Forelimb muscle (tissue), 1 donor: ENCODE measurements around the gene ZP2. TPM values are rescaled to one million over a fixed set of nuclear protein-coding genes. Genes with fewer than 3 reads are reported as not detected.
"Not testable (repeated sequence)": the region's sequence is repeated elsewhere in the genome, so short reads cannot be mapped to it uniquely, and the experiment has no call there.

Experiments
- DNase-seq: peaks from one replicate; pipeline ENCODE4 v3.0.0-alpha.2; 2013; ENCODE audit warnings: low read depth
- polyA plus RNA-seq: library from polyadenylated mRNA; unstranded; fragments of 120-200 nt; gene quantifications from one replicate; pipeline ENCODE4 v1.2.1, GENCODE V29; 2013; ENCODE audit not compliant: insufficient read length

ZP2 gene
- polyA plus RNA-seq, 1 donor = 0.14 TPM

DNA sequence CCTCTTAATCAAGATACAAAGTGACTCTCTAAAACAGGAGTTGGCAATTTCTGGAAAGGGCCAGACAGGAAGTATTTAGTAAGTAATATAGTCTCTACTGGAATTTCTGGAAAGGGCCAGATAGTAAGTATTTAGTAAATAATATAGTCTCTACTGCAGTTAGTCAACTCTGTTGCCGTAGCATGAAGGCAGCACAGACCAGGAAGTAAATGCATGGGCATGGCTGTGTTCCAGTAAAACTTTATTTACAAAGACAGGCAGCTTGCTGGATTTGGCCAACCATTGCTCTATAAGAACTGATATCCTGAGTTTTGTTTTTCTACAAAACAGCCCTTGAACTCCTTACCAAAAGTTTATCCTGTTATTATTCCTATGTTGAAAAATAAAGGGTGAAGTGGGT is 36.0 kb downstream of the ZP2 start:
- DNase-seq = no peak

DNA sequence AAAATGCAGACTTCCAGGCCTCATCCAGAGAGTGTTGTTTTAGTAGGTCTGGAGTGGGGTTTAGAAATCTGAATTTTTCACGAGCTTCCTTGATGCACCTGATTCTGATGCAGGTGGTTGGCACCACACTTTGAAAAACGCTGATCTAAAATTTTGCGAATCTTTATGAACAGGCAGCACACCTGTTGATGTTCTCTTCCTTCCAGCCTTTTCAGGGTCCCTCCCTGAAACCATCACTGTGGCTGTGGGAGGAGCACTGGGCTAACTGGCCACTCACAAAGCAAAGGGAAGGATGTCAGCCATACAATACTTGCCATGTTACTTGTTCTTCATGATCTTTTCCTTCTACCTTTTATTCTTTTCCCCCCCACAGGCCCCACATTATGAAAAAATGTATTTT is 38.7 kb downstream of the ZP2 start:
- no peak for DNase-seq

DNA sequence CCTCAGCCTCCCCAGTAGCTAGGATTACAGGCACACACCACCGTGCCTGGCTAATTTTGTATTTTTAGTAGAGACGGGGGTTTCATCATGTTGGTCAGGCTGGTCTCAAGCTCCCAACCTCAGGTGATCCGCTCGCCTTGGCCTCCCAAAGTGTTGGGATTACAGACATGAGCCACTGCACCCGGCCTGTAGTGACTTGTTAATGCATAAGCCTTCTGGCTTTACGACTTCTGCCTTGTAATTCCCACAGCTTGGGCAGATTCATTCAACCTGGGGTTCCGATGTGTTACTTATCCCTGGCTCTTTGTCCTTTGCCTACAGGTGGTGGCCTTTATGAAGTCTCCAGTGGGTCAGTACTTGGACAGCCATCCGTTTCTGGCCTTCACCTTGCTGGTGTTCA is 41.3 kb downstream of the ZP2 start:
- not testable (repeated sequence) for DNase-seq

DNA sequence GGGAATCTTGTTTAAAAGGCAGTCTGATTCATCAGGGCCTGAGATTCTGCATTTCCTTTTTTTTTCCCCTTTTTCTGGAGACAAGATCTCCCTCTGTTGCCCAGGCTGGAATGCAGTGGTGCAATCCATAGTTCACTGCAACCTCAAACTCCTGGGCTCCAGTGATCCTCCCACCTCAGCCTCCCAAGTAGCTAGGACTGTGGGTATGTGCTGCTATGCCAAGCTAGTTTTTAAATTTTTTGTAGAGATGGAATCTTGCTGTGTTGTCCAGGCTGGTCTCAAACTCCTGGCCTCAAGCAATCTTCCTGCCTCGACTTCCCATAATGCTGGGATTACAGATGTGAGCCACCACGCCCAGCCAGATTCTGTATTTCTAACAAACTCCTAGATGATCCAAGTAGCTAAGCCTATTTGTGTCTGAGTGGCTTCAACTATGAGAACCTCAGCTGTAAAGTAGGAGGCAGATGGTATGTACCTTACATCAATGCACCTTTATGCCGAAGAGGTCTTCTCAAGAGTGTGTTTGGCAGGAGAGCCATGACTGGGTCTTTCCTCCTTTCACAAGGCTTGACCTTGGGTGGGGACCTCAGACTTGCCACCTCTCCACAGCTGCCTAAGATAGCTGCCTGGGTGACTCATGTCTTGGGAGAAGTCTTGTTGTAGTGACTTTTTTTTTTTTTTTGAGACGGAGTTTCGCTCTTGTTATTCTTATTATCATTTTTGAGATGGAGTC is 42.0 kb downstream of the ZP2 start:
- DNase-seq = no peak

DNA sequence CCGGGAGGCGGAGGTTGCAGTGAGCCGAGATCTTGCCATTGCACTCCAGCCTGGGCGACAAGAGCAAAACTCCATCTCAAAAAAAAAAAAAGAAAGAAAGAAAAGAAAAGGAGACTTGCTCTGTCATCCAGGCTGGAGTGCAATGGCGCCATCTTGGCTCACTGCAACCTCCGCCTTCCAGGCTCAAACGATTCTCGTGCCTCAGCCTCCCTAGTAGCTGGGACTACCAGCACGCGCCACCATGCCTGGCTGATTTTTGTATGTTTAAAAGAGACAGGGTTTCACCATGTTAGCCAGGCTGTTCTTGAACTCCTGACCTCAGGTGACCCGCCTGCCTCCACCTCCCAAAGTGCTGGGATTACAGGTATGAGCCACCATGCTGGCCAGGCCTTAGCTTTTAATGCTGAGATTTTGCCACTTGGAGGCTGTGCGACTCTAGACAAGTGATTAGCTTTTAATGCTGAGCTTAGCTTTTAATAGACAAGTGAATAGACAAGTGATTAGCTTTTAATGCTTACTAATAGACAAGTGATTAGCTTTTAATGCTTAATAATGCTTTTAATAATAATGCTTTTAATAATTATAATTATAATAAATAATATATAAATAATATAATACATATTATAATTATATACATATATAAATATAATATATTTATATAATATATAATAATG is 43.3 kb downstream of the ZP2 start:
- no peak for DNase-seq

DNA sequence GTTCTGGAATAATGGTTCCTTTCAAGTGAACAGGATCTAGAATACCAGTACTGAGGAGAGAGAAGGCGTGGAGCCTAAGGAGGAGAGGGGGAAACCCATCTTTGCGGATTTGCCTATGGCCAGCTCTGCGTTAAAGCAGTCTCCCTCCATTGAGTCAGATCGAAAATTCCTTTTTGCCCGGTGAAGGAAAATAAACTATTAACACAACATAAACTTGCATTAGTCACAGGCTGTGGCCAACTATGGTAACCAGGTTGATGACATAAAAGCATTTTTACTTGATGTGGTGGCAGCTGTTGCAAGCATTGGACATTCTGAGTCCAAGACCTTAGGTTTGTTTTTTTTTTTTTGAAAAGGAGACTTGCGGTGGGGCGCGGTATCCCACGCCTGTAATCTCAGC is 44.0 kb downstream of the ZP2 start:
- DNase-seq = no peak

DNA sequence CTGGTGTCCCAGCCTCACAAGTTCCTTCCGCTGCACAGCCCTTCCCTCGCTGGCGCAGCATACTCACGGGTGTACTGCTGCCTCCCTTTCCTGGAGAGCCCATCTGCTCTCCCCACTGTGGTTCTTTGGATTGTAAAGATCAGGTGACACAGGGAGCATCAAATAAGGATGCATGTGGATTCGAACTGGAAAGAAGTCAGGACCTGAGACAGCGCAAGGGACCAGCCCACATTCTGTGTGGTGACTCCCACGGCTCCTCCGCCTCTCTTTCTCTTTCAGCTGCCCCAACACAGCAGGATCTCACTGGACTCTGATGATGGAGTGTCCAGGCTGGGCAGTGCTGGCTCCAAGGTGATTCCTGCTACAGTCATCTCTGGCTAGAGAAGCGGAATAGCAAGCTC is 44.8 kb downstream of the ZP2 start:
- no peak for DNase-seq

DNA sequence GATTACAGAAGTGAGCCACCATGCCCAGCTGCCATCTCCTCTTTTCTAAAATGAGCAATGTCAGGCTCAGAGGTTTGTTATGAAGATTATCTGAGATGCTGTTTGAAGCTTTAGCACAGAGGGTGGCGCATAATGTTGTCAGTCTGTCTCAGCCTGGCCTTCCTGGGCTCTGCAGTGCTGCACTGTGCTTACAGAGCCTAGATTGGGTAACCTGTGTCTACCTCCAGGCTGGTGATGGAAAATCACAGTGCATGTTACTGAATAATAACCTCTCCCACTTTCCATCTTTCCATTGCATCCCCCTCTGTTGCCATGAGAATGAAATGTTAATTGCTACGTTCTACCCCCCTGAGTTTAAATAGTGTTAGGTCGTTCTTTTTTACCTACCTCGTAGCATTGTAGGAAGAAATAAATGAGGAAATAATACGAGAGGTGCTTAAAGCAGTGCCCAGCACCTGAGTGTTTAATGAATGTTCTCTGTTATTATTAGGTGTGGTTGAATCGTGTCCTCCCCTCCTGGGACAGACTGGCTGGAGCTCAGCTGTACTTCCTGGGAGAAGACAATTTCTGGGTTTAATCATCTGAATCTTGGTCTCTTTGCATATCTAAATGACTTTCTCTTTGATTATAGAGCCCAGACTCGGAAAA is 46.7 kb downstream of the ZP2 start:
- no peak for DNase-seq

DNA sequence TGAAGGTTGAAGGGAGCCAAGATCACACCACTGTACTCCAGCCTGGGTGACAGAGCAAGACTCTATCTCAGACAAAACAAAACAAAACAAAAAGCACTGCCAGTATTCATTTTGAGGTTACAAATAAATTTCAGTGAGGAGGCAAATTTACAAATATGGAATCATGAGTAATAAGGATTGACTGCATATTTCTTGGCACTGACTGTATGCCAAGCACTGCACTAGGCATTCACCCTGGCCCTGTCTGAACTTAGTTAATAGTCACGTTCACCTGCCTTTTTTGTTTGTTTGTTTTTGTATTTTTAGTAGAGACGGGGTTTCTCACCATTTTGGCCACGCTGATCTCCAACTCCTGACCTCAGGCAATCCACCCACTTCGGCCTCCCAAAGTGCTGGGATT is 47.8 kb downstream of the ZP2 start:
- DNase-seq = no peak

DNA sequence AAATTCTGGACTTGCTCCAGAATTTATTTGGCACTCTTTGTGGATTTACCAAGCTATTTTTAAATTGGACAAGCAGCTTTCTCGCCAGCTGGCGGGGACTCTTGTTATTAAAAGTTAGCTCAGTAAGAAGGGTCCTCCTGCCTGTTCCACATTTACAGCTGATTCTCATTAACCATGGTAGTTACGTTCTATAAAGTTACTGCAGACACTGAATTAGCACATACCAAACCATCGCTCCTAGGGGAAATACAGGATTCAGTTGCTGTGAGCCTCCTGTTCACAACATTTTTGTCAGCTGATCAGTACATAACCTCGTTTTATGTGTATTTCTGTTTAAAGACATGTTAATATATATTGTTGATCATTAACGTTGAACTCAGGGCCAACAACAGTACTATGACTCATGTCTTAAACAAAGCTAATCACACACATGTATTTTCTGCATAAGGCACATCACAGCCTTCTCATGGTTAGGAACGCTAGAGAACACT is 48.7 kb downstream of the ZP2 start:
- peak; percentile 44 for DNase-seq

DNA sequence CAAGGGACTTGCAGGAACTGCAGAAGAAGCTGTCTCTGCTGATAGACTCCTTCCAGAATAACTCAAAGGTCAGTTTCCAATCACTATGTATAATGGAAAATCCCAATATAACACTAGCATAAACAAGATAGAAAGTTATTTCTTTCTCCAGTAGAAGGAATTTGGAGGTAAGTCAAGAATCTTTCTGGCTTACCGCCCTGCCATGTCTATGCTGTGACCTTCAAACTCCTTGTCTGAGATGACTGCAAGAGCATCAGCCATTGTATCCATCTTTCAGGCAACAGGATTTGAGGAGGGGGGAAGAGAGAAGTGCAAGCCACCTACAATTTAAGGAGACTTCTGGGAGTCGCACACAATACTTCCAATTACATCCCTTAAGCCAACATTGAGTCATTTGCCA is 50.2 kb downstream of the ZP2 start:
- no peak for DNase-seq

DNA sequence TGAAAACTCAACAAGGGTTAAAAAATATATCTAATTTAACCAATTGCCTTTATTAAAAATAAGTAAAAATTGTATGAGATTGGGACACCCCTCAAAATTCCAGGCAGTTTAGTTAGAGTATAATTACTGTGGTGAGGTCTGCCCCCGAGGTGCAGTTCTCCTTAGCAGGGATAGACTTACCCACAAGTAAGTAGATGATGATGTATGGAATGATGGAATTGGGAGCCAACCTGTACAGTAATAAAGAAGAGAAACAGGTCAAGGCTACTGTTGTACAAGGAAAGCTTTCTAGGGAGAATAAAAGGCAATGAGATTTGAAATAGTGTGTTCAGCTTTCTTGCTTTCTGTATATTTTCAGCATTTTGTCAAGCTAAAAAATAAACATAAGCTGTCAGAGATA is 51.1 kb downstream of the ZP2 start:
- DNase-seq = no peak

DNA sequence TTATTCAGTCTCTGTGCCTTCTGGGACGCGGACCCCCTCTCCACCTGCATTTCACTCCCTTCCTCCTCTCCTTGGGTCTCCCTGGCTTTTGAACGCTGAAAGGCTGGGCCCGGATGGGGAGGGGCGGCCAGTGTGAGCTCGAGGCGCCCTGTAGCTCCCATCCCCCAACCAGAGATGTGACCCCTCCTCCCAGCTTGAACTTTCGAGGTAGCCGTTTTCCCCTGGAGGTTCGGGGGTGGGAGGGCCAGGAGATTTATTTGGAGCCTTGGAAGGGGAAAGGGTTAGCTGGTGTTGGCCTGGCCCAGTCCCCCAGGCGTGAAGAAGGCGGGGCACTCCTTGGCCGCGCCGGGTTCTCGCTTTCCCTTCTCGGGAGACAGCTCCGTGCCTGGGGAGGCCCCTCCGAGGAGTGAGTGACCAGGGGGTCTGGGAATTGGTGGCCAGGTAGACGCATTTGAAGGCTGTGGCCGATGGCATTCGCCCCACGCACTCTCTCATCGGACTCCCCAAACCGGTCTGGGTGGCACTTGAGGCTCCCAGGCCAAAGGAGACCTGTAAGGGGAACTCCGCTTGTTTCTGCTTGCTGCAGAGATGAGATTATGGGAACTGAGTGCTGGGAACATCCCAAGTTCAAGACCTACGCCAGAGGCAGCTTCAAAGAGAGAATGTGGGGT is 52.0 kb downstream of the ZP2 start:
- DNase-seq = no peak

DNA sequence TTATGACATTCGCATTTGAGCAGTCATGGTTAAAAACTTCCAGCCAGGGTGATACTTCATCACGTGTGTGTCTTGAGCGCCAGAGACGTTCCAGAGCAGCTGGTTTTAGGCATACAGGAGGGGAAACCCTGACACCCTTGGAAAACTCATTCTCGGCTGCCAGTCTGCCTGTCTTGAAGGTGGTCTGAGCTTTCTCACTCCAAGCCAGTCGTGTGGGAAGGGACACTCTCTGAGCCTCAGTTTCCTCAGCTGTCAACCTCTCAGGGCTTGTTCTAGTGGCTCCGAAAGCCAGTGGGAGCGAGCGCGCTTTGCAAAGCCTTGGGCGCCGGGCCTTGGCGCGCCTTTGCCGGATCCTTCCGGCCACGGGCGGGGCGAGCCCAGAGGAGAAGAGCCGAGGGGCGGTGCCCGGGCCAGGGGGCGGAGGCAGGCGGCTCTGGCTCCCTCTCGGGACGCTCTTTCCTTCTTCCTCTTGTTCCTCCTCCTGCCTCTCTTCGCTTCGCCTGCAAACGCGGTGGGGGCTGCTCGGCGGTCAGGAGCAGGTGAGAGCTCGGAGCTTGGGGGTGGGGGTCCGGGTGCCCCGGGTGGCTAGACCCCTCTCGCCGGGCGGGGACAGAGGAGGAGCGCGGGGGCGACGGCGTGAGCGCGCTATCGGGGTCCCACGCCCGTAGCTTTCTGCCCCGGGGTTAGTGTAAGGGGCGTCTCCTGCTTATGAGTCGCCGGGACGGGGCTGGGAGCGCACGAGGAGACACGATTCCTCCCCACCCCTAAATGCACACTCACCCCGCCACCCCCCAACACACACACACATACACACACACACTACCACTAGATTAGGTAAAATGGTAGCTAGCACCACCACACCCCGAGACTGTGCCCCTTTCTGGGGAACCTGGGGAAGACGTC is 52.9 kb downstream of the ZP2 start, which contains the start of gene LDAF1:
Gene LDAF1 (plus strand): TSS at position 467 of the 903 bp plus-strand sequence. CDS start 2,509 bp downstream, outside the sequence.
- no peak for DNase-seq

DNA sequence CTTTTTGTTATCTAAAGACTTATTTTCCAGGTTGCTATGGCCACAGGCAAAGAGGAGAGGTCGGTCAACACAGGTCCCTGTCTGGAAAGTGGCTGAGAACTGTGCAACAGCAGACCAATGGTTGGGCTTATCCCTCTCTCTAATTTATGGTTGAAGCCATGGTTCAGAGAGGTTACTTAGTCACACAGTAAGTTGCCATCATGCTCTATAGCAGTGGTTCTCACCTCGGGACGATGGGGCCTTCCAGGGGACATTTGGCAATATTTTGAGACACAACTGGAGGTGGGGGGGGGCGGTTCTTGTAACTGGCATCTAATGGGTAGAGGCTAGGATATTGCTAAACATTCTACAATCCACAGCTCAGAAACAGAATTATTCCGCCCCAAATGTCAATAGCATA is 53.7 kb downstream of the ZP2 start:
- no peak for DNase-seq

DNA sequence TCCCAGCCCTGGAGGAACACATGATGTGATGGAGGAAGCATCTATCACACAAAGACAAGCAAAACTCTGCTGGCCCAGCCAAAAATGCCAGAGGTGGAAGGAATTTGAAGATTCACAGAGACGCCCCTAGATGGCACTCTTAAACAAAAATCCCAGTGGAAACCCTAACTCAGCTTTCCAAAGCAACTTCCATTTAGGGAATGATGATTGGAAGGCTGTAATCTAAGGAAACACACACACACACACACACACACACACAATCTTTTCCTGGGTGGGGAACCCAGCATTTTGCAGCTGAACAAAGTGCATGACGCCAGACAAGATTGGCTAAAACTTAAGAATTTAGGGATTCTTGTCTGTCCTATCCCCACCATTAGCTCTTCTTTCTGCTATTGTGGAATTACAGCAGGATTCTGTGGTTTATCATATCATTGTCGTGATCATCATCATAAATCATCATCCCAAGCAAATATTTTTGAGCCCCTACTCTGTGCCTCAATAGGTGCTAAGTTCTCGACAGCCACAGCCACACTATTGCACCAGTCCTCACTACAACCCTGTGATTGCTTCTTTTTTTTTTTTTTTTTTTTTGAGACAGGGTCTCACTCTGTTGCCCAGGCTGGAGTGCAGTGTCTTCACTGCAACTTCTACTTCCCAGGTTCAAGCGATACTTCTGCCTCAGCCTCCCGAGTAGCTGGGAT is 54.5 kb downstream of the ZP2 start:
- peak; percentile 25 for DNase-seq

DNA sequence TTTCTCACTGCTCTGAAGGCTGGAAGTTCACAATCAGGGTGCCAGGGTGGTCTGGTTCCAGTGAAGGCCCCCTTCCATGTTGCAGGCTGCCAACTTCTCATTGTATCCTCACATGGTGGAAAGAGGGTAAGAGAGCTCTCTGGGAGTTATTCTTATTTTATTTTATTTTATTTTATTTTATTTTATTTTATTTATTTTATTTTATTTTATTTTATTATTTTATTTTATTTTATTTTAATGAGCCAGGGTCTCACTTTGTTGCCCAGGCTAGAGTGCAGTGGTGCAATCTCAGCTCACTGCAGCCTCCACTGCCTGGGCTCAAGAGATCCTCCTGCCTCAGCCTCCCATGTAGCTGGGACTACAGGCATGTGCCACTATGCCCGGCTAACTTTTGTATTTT is 55.4 kb downstream of the ZP2 start:
- DNase-seq = not testable (repeated sequence)

DNA sequence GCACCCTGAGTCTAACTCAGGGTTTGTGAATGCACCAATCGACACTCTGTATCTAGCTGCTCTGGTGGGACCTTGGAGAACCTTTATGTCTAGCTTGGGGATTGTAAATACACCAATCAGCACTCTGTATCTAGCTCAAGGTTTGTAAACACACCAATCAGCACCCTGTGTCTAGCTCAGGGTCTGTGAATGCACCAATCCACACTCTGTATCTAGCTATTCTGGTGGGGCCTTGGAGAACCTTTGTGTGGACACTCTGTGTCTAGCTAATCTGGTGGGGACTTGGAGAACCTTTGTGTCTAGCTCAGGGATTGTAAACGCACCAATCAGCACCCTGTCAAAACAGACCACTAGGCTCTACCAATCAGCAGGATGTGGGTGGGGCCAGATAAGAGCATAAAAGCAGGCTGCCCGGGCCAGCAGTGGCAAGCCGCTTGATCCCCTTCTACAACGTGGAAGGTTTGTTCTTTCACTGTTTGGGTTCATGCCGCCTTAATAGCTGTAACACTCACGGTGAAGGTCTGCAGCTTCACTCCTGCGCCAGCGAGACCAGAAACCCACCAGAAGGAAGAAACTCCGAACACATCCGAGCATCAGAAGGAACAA is 58.1 kb downstream of the ZP2 start:
- DNase-seq = not testable (repeated sequence)

DNA sequence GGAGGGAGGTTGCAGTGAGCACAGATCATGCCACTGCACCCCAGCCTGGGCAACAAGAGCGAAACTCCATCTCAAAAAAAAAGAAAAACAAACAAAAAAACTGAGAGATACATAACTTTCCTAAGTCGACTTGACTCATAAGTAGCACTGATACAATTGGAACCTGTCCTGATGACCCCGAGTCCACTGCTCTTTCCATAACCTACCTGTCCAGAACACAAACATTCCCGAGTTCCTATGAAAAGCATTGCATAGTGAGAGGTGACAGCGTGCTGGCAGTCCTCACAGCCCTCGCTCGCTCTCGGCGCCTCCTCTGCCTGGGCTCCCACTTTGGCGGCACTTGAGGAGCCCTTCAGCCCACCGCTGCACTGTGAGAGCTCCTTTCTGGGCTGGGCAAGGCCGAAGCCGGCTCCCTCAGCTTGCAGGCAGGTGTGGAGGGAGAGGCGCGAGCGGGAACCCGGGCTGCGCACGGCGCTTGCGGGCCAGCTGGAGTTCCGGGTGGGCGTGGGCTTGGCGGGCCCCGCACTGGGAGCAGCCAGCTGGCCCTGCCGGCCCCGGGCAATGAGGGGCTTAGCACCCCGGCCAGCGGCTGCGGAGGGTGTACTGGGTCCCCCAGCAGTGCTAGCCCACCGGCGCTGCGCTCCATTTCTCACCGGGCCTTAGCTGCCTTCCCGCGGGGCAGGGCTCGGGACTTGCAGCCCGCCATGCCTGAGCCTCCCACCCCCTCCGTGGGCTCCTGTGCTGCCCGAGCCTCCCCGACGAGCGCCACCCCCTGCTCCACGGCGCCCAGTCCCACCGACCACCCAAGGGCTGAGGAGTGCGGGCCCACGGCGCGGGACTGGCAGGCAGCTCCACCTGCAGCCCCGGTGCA is 59.0 kb downstream of the ZP2 start:
- not testable (repeated sequence) for DNase-seq
